ENCODE data around the gene POLG. TPM values are rescaled to one million over a fixed set of nuclear protein-coding genes. Genes with fewer than 3 reads are reported as not detected.

Gene POLG
- polyA plus RNA-seq, 1 donor from 2014 or later = 47.9 TPM

- Histone ChIP-seq H2AFZ (ENCODE audit: low read depth, low read length) (no peak overlapping the region), H3K4me3 (ENCODE audit: low read length) (no peak overlapping the region), H3K36me3 (ENCODE audit: insufficient read depth, low read length) (no peaks in the 10 kb centered on the region), H3K79me2 (replicated peaks; ENCODE audit: insufficient read depth, low read length) (peaks cover 46% of the 10 kb centered on the region), H3K9me3 (ENCODE audit: low read length) (no peaks in the 10 kb centered on the region), H4K20me1 (ENCODE audit: insufficient read depth) (no peaks in the 10 kb centered on the region), H3K4me2 (ENCODE audit: low read length) (no peak overlapping the region), H3K9me2 (ENCODE audit: insufficient read depth, low read length) (no peaks in the 10 kb centered on the region), H3F3A (ENCODE audit: insufficient read depth, low read length, poor library complexity, severe bottlenecking) (peaks cover 3% of the 10 kb centered on the region), H3K27me3 (ENCODE audit: insufficient read depth, low read depth, low read length) (peaks cover 51% of the 10 kb centered on the region), H3K9ac (ENCODE audit: low read length) (no peak overlapping the region), H3K27ac (ENCODE audit: low read length) (no peak overlapping the region)
- TF ChIP-seq TAF1 (IDR thresholded peaks at IDR 0.05; ENCODE audit: low read depth) (no peak), EZH2 (IDR thresholded peaks at IDR 0.05; ENCODE audit: borderline replicate concordance, insufficient read depth, low read length, poor library complexity, severe bottlenecking) (no peak), POLR2AphosphoS5 (IDR thresholded peaks at IDR 0.05) (no peak), REST (IDR thresholded peaks at IDR 0.05; ENCODE audit: borderline replicate concordance) (no peak), MXI1 (conservative IDR thresholded peaks at IDR 0.05; ENCODE audit: poor library complexity, severe bottlenecking) (no peak), RAD21 (conservative IDR thresholded peaks at IDR 0.05) (no peak), EP300 (conservative IDR thresholded peaks at IDR 0.05; ENCODE audit: poor library complexity, severe bottlenecking) (no peak), SMC3 (conservative IDR thresholded peaks at IDR 0.05; ENCODE audit: poor library complexity) (no peak)
- TF ChIP-seq, protein P1, sequence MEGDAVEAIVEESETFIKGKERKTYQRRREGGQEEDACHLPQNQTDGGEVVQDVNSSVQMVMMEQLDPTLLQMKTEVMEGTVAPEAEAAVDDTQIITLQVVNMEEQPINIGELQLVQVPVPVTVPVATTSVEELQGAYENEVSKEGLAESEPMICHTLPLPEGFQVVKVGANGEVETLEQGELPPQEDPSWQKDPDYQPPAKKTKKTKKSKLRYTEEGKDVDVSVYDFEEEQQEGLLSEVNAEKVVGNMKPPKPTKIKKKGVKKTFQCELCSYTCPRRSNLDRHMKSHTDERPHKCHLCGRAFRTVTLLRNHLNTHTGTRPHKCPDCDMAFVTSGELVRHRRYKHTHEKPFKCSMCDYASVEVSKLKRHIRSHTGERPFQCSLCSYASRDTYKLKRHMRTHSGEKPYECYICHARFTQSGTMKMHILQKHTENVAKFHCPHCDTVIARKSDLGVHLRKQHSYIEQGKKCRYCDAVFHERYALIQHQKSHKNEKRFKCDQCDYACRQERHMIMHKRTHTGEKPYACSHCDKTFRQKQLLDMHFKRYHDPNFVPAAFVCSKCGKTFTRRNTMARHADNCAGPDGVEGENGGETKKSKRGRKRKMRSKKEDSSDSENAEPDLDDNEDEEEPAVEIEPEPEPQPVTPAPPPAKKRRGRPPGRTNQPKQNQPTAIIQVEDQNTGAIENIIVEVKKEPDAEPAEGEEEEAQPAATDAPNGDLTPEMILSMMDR (IDR thresholded peaks at IDR 0.05; ENCODE audit: poor library complexity, severe bottlenecking) = no peak
These were observed 43.2 kb upstream of the POLG start for GRCh38 chr15:89377842-89378295.

GRCh38 chr15:89377024-89377841 is 42.6 kb upstream of the POLG start:
- H3K9me2 ChIP-seq (ENCODE audit: insufficient read depth, low read length) = no peaks in the 10 kb centered on the region
- H3K9ac ChIP-seq (ENCODE audit: low read length) = no peak overlapping the region
- H3K36me3 ChIP-seq (ENCODE audit: insufficient read depth, low read length) = no peaks in the 10 kb centered on the region
- no peaks in the 10 kb centered on the region for H3K9me3 ChIP-seq (ENCODE audit: low read length)
- peaks cover 48% of the 10 kb centered on the region for H3K79me2 ChIP-seq (replicated peaks; ENCODE audit: insufficient read depth, low read length)
- peaks cover 53% of the 10 kb centered on the region for H3K27me3 ChIP-seq (ENCODE audit: insufficient read depth, low read depth, low read length)
- no peak overlapping the region for H3K27ac ChIP-seq (ENCODE audit: low read length)
- no peaks in the 10 kb centered on the region for H4K20me1 ChIP-seq (ENCODE audit: insufficient read depth)
- TF ChIP-seq RAD21 (conservative IDR thresholded peaks at IDR 0.05) (no peak), REST (IDR thresholded peaks at IDR 0.05; ENCODE audit: borderline replicate concordance) (no peak), POLR2AphosphoS5 (IDR thresholded peaks at IDR 0.05) (no peak), EZH2 (IDR thresholded peaks at IDR 0.05; ENCODE audit: borderline replicate concordance, insufficient read depth, low read length, poor library complexity, severe bottlenecking) (no peak), TAF1 (IDR thresholded peaks at IDR 0.05; ENCODE audit: low read depth) (no peak), MXI1 (conservative IDR thresholded peaks at IDR 0.05; ENCODE audit: poor library complexity, severe bottlenecking) (no peak), EP300 (conservative IDR thresholded peaks at IDR 0.05; ENCODE audit: poor library complexity, severe bottlenecking) (no peak), SMC3 (conservative IDR thresholded peaks at IDR 0.05; ENCODE audit: poor library complexity) (no peak)
- TF ChIP-seq, protein P1 (IDR thresholded peaks at IDR 0.05; ENCODE audit: poor library complexity, severe bottlenecking) = no peak
- H3K4me3 ChIP-seq (ENCODE audit: low read length) = no peak overlapping the region
- no peak overlapping the region for H3K4me2 ChIP-seq (ENCODE audit: low read length)
- peaks cover 3% of the 10 kb centered on the region for H3F3A ChIP-seq (ENCODE audit: insufficient read depth, low read length, poor library complexity, severe bottlenecking)
- no peak overlapping the region for H2AFZ ChIP-seq (ENCODE audit: low read depth, low read length)

Measured in neural cell (in vitro differentiated cells).